Myometrial cell (primary cell): Measurements from ENCODE around the gene PXMP4. TPM values are rescaled to one million over a fixed set of nuclear protein-coding genes. Genes with fewer than 3 reads are reported as not detected.

Source experiments
- total RNA-seq: library from RNA; depleted of rRNA; stranded (reverse); fragments of >200 nt; gene quantifications from 2 replicates; pipeline ENCODE4 v1.2.3, GENCODE V29; 2015

The PXMP4 gene, protein sequence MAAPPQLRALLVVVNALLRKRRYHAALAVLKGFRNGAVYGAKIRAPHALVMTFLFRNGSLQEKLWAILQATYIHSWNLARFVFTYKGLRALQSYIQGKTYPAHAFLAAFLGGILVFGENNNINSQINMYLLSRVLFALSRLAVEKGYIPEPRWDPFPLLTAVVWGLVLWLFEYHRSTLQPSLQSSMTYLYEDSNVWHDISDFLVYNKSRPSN
- 6.3 and 9.4 TPM in 2 replicates for total RNA-seq

GRCh38 chr20:33719989-33720709 lies at the start of gene PXMP4:
Gene PXMP4 (minus strand): TSS chr20:33720310. CDS start chr20:33720207, 103 bp downstream.

GRCh38 chr20:33731693-33732165 lies 11.6 kb upstream of the PXMP4 start, which contains the start of gene ZNF341:
Gene ZNF341 (plus strand): TSS chr20:33731996. CDS start chr20:33732022, 26 bp downstream.

DNA sequence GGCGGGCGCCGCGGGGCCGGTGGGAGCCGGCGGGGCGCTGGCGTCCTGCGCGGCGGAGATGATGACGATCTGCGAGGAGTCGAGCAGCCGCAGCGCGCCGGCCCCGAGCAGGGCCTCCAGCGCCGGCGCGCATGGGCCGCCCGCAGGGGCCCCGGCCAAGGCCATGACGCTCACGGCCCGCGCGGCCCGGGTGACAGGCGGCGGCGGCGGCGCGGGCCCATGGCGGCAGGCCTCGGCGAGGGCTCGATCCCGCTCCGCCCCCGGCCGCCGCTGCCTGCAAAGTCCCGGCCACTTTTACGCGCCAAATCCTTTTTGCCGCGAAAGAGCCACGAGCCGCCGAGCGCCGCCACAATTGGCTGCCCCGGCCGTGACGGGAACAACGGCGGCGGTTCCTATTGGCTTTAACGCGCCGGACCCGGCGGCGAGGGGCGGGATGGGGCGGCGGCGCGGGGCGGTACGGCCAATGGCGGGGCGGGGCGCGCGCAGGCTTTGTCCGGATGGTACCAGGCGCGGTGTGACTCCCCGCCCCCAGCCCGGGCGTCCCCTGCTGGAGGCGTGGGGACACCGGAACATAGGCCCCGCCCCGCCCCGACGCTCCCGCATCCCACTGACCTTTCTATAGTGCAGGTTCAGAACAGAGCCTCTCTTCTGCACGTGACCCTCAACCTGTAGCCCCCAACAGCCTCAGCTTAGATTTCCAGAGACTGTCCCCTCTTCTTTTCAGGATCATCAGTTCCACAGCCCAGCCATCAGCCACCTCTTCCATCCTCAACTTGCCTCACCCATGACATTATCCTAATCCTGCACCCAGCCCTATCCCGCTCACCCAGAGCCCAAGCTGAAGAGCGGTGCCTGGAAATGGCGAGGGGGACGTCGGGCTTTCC lies 33.8 kb downstream of the PXMP4 start, which contains the start of gene E2F1:
E2F1 (minus strand) TSS at position 286 of the 884 bp plus-strand sequence; CDS start at position 165, 121 bp downstream.

DNA sequence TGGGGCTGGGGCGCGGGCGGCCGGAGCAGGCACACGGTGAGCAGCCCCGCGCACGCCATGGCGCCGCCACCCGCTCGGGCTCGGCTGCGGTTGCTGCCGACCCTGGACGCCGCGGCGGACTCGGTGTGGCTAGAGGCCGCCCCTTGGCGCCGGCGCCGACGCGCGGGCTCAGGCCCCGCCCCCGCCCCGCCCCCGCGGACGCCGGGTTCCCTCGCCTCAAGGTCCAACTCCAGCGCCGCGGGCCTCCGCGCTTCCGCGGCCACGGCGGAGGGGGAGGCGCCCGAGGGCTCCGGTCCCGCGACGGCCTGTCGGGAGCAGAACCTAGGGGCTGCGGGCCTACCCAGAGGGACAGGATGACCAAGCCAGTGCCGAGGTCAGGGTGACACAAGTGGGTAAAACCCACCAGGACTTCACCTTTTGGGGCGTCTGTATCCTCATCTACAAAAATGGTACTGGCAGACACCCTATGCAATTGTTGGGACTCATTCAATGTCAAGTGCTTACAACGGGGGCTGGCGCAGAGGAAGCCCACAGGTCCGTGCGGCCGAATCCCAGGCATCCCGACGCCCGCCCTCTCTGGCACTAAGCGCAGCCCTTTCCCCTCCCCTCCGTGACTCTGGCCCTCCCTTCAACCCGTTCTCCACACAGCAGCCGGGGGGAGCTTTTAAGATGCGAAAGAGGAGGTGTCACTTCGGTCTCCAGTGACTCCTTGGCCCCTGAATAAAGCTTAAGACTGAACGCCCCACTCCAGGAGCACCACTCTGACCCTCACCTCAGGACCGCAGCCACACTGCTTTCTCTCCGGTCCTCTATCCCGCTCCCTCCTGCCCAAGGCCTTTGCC lies 45.6 kb downstream of the PXMP4 start, which contains the start of gene NECAB3:
NECAB3 (minus strand) TSS at position 135 of the 842 bp plus-strand sequence; CDS start at position 59, 76 bp downstream.

DNA sequence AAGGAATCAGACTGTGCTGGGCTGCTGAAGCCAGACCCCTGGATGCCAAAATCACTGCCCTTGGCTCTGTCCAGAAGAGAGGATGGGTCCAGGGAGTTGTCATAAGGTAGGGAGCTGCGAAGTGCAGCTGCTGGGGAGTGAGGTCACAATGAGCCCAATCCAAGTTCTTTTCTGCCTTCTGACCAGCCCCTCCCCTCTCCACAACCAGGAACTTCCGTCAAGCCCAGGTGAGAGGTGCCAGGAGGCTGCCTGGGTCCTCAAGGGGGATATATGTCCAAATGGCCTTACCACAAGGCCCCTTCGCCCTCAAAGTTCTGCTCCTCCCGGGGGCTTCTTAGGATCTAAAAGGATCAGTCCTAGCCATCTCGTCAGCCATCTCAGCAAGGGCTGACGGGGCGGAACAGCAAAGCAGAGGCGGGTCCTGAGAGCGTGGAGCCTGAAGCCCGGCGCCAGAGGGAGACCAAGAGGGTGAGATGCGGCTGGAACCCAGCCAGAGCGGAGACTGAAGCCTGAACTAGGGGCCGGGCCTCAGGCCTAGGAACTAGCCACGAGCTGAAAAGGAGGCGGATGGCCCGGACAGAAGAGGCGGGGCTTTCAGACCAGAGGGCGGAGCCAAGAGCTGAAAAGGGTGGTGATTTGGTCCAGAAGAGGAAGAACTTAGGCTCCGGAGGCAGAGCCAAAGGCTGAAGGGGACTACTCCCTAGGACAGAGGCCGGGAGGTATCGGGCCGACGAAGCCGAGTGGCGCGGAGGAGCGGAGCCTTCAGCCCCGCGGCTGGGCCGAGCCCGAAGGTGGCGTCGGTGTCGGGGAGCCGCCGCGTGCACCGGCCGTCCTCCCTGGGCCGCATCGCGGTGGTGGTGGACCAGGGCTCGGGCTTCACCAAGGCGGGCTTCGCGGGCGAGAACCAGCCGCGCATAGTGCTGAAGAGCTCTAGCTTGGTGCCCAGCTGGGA lies 53.5 kb downstream of the PXMP4 start, which contains the start of gene ACTL10:
ACTL10 (plus strand) TSS at position 651 of the 952 bp plus-strand sequence. CDS start 555 bp downstream, outside the sequence.

GRCh38 chr20:33662172-33662571 lies 57.9 kb downstream of the PXMP4 start, which contains the start of gene C20orf144:
Gene C20orf144 (plus strand): TSS chr20:33662327. CDS start chr20:33662346, 19 bp downstream.

Other genes with a start within 250 kb of the PXMP4 start
- 2.6 and 3.5 TPM in 2 replicates for gene CBFA2T2, start 230.2 kb downstream of the PXMP4 start, total RNA-seq
- 0.18 TPM in 1 of 2 replicates, not detected in the other for gene C20orf144, start 58.0 kb downstream of the PXMP4 start, total RNA-seq
- gene ACTL10, start 53.4 kb downstream of the PXMP4 start, total RNA-seq = 2.3 and 3.2 TPM in 2 replicates
- gene NECAB3, start 45.9 kb downstream of the PXMP4 start, total RNA-seq = 22.9 and 77.3 TPM in 2 replicates
- 7.4 and 7.5 TPM in 2 replicates for gene E2F1, start 33.9 kb downstream of the PXMP4 start, total RNA-seq
- 1.1 and 2.9 TPM in 2 replicates for gene ZNF341, start 11.7 kb upstream of the PXMP4 start, total RNA-seq
- gene CHMP4B, start 91.0 kb upstream of the PXMP4 start, total RNA-seq = 41.8 and 43.2 TPM in 2 replicates